Body of pancreas (tissue), 4 donors: Measurements from ENCODE around the gene LRRC59. TPM values are rescaled to one million over a fixed set of nuclear protein-coding genes. Genes with fewer than 3 reads are reported as not detected.

ENCODE experiments used
- ATAC-seq: fragments of 150-250 bp; one replicate; pipeline ENCODE4 v1.9.1; 2016
- DNase-seq, 4 donors: peaks; one replicate each; pipeline ENCODE4 v3.0.0-alpha.2; 2019
- H3K27ac ChIP-seq, 4 donors: fragments of 200-600 bp; sonication (generic); 1 replicate in 3 of 4; 2 replicates in 1 of 4; pipeline versions ENCODE4 v1.5.1 to v1.6.1; 2016 to 2019; ENCODE audit warnings: mild to moderate bottlenecking in 1 of 4, mixed read lengths in 1 of 4, moderate library complexity in 1 of 4
- H3K27me3 ChIP-seq, 2 donors: fragments of 200-600 bp; sonication (generic); one replicate each; pipeline ENCODE4 v1.6.0; 2016; ENCODE audit warnings: mild to moderate bottlenecking in 1 of 2
- H3K36me3 ChIP-seq, 2 donors: fragments of 200-600 bp; sonication (generic); replicated peaks in 1 of 2; 2 replicates each; pipeline ENCODE4 v1.5.1; 2016; ENCODE audit warnings: low read depth in 2 of 2; ENCODE audit not compliant: insufficient read depth in 1 of 2
- H3K4me1 ChIP-seq: fragments of 200-600 bp; sonication (generic); one replicate; pipeline ENCODE4 v1.6.0; 2016
- H3K4me3 ChIP-seq, 2 donors: fragments of 200-600 bp; sonication (generic); 1 replicate in 1 of 2; 2 replicates in 1 of 2; pipeline ENCODE4 v1.5.1; 2016 to 2019
- H3K9me3 ChIP-seq, 3 donors: fragments of 200-600 bp; sonication (generic); 1 replicate in 2 of 3; 2 replicates in 1 of 3; pipeline ENCODE4 v1.5.1; 2016
- POLR2A ChIP-seq, 3 donors: fragments of 450-650 bp; IDR thresholded peaks; one replicate each; pipeline ENCODE4 v1.6.1; 2016; ENCODE audit warnings: antibody characterized with exemption in 3 of 3, mild to moderate bottlenecking in 2 of 3
- WGBS, 2 donors: methylation state at CpG; one replicate each; pipeline ENCODE4 v1.1.5; 2017; 5-methylcytosine and 5-hydroxymethylcytosine counted together
- intact Hi-C: fragments of 100-400 bp; cut with DNase I; formaldehyde crosslinking; loops from one replicate; pipeline ENCODE4 v1.15.1; 2023
- total RNA-seq, 2 donors: library from RNA; depleted of rRNA; stranded (reverse); fragments of >200 nt; gene quantifications; one replicate each; pipeline ENCODE4 v1.1.0, GENCODE V29; 2016
- TF ChIP-seq, protein P1 (sequence below), 7 experiments: fragments of 450-650 bp in 4 of 7; fragments of 200-600 bp in 3 of 7; sonication (generic) in 3 of 7; IDR thresholded peaks; one replicate each; pipeline ENCODE4 v1.5.1; 2016 to 2019; ENCODE audit warnings: antibody characterized with exemption in 7 of 7

Gene LRRC59
- total RNA-seq, 2 donors from 2014 or later: 70.8 to 113 TPM

DNA sequence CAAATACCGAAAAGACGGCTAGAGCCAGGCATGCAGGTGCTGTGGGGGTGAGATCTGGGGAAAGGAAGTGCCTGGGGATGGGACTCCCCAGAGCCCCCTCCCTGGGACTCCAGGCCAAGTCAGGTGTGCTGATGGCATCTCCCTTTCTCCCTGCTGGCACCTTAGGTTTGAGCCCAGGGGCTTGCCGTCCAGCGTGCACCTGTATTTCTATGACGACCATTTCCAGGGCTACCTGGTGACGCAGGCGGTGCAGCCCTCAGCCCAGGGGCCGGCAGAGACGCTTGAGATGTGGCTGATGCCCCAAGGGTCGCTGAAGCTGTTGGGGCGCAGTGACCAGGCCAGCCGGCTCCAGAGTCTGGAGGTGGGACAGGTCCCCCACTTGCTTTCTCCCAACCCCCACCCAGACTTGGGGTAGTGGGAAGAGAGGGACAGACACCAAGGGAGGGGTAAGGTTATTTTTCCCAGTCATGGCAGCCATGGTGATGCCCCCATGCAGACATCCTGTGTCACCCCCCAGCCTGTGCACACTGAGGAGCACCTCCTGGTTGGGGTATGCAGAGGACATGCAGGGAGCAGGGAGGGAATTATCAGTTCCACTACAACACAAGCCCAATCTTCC is 40.3 kb downstream of the LRRC59 start:
- no peak for DNase-seq
- H3K4me1 ChIP-seq: peaks cover 14% of the 10 kb centered on the region
- no peak overlapping the region for H3K4me3 ChIP-seq
- H3K36me3 ChIP-seq: peaks cover 7 to 8% of the 10 kb centered on the region in 2 donors
- H3K9me3 ChIP-seq: no peaks in the 10 kb centered on the region
- no peak for ATAC-seq
- H3K27ac ChIP-seq: no peak overlapping the region
- 93% methylated on average over 5 to 12 of the region's 12 CpGs for WGBS, 2 donors
- TF ChIP-seq, protein P1, sequence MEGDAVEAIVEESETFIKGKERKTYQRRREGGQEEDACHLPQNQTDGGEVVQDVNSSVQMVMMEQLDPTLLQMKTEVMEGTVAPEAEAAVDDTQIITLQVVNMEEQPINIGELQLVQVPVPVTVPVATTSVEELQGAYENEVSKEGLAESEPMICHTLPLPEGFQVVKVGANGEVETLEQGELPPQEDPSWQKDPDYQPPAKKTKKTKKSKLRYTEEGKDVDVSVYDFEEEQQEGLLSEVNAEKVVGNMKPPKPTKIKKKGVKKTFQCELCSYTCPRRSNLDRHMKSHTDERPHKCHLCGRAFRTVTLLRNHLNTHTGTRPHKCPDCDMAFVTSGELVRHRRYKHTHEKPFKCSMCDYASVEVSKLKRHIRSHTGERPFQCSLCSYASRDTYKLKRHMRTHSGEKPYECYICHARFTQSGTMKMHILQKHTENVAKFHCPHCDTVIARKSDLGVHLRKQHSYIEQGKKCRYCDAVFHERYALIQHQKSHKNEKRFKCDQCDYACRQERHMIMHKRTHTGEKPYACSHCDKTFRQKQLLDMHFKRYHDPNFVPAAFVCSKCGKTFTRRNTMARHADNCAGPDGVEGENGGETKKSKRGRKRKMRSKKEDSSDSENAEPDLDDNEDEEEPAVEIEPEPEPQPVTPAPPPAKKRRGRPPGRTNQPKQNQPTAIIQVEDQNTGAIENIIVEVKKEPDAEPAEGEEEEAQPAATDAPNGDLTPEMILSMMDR (IDR thresholded peaks at IDR 0.05): no peak
- TF ChIP-seq POLR2A (IDR thresholded peaks at IDR 0.05): no peak
- H3K27me3 ChIP-seq: no peaks in the 10 kb centered on the region
- intact Hi-C loops: no loop called here

DNA sequence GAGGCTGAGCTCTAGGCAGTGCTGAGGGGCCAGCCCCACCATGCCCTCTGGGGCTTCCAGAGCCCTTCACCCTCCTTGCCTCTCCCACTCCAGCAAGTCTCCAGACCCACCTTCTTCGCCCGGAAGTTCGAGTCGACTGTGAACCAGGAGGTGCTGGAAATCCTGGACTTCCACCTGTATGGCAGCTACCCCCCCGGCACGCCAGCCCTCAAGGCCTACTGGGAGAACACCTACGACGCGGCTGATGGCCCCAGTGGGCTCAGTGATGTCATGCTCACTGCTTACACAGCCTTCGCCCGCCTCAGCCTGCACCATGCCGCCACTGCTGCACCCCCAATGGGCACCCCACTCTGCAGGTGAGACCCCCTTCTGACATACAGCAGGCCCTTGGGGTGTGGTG is 40.9 kb downstream of the LRRC59 start:
- 91 to 95% methylated on average over 9 to 12 of the region's 12 CpGs for WGBS, 2 donors
- peaks cover 13% of the 10 kb centered on the region for H3K4me1 ChIP-seq
- no peak overlapping the region for H3K27ac ChIP-seq
- ATAC-seq (no peak), DNase-seq (no peak)
- H3K27me3 ChIP-seq: no peaks in the 10 kb centered on the region
- peaks cover 7 to 8% of the 10 kb centered on the region in 2 donors for H3K36me3 ChIP-seq
- H3K9me3 ChIP-seq: no peaks in the 10 kb centered on the region
- no peak overlapping the region for H3K4me3 ChIP-seq
- no peak for TF ChIP-seq POLR2A (IDR thresholded peaks at IDR 0.05)
- TF ChIP-seq, protein P1 (IDR thresholded peaks at IDR 0.05): no peak
- intact Hi-C loops: no loop called here

DNA sequence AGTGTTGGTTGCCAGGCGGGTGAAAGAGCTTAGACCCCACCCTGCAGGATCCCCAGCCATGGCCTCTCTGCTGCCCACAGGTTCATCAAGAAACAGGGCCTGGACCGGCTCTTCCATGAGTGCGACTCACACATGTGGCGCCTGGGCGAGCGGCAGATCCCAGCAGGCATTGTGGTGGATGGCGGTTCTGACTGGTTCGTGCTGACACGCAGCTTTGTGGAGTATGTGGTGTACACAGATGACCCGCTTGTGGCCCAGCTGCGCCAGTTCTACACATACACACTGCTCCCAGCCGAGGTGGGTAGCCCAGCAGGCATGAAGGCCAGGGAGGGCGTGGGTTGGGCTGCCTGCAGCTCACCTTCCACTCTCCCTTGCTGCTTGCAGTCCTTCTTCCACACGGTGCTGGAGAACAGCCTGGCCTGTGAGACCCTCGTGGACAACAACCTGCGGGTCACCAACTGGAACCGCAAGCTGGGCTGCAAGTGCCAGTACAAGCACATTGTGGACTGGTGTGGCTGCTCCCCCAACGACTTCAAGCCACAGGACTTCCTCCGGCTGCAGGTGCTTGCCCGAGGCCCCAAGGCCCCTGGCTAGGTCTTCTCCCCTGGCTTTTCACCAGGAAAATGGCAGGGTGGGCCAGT is 41.5 kb downstream of the LRRC59 start:
- Histone ChIP-seq H3K27ac (no peak overlapping the region), H3K36me3 (peaks cover 7 to 8% of the 10 kb centered on the region in 2 donors), H3K4me1 (peaks cover 13% of the 10 kb centered on the region), H3K4me3 (no peak overlapping the region), H3K27me3 (no peaks in the 10 kb centered on the region), H3K9me3 (no peaks in the 10 kb centered on the region)
- ATAC-seq (no peak), DNase-seq (no peak)
- no peak for TF ChIP-seq POLR2A (IDR thresholded peaks at IDR 0.05)
- TF ChIP-seq, protein P1 (IDR thresholded peaks at IDR 0.05): no peak
- intact Hi-C loops: no loop called here
- 86 to 96% methylated on average over 5 to 20 of the region's 20 CpGs for WGBS, 2 donors

DNA sequence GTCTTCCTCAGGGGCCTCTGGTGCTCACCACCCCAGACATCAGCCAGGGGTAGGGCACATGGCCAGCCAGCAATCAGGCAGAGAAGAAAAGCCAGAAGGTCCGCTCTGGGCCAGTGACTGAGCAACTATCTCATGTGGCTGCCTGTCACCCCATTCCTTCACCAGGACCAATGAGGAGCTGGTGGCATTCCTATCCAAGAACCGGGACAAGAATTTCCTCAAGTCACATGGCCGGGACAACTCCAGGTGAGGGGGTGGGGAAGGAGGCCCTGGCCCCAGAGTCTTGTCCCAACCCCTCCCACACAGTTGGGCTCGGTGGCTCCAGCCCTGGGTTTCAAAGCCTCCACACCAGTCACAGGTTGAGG is 42.0 kb downstream of the LRRC59 start:
- Histone ChIP-seq H3K4me3 (no peak overlapping the region), H3K27me3 (no peaks in the 10 kb centered on the region), H3K4me1 (peaks cover 13% of the 10 kb centered on the region), H3K9me3 (no peaks in the 10 kb centered on the region), H3K27ac (no peak overlapping the region), H3K36me3 (peaks cover 7 to 8% of the 10 kb centered on the region in 2 donors)
- intact Hi-C loops: no loop called here
- DNase-seq (no peak), ATAC-seq (no peak)
- WGBS, 2 donors: 82% methylated on average over 4 of the region's 4 CpGs; no CpG with 5 or more reads in 1 of the 2 donors
- TF ChIP-seq POLR2A (IDR thresholded peaks at IDR 0.05): no peak
- TF ChIP-seq, protein P1 (IDR thresholded peaks at IDR 0.05): no peak

DNA sequence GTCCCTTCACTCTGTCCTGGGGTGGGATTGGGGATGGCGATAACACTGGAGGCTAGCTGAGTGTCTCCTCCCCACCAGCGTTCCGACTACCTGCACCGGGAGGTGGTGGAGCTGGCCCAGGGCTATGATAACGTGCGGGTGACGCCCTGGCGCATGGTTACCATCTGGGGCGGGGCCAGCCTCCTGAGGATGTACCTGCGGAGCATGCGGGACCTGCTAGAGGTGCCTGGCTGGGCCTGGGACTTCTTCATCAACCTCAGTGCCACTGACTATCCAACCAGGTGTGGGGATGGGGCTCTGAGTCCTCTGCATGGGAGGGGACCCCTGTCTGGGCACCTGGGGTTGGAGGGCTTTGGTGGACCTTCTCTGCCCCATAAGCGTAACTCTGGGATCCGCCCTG is 42.5 kb downstream of the LRRC59 start:
- no peak overlapping the region for H3K4me3 ChIP-seq
- H3K36me3 ChIP-seq: peaks cover 7 to 8% of the 10 kb centered on the region in 2 donors
- peaks cover 13% of the 10 kb centered on the region for H3K4me1 ChIP-seq
- TF ChIP-seq, protein P1 (IDR thresholded peaks at IDR 0.05): no peak
- TF ChIP-seq POLR2A (IDR thresholded peaks at IDR 0.05): no peak
- DNase-seq (no peak), ATAC-seq (no peak)
- intact Hi-C loops: no loop called here
- no peaks in the 10 kb centered on the region for H3K27me3 ChIP-seq
- WGBS, 2 donors: 94 to 96% methylated on average over 10 to 12 of the region's 13 CpGs
- no peak overlapping the region for H3K27ac ChIP-seq
- no peaks in the 10 kb centered on the region for H3K9me3 ChIP-seq
